ENCODE results near the gene CFDP1. TPM values are rescaled to one million over a fixed set of nuclear protein-coding genes. Genes with fewer than 3 reads are reported as not detected.
A peak's percentile ranks its signal among the peaks of the same experiment; 100 is the strongest.

CFDP1 gene
- total and polyA plus RNA-seq, 2 of the 13 experiments (the other 11 are each of a cell fraction or from before 2014, with no cell fraction given), result 78.6 to 153 TPM

- TF ChIP-seq CERS6 (CRISPR knock-in tag; IDR thresholded peaks at IDR 0.05) (no peak), MIXL1 (CRISPR knock-in tag; IDR thresholded peaks at IDR 0.05) (peak; percentile 30; the same call in 1 of the 2 replicates), TP53 (CRISPR knock-in tag; conservative IDR thresholded peaks at IDR 0.05) (no peak), DMAP1 (CRISPR knock-in tag; IDR thresholded peaks at IDR 0.05) (no peak), HDAC2 (CRISPR knock-in tag; IDR thresholded peaks at IDR 0.05) (no peak), ZNF670 (CRISPR knock-in tag; IDR thresholded peaks at IDR 0.05; ENCODE audit: borderline replicate concordance) (no peak), HCFC1 (IDR thresholded peaks at IDR 0.05; ENCODE audit: low read depth, low read length) (no peak), KDM2A (CRISPR knock-in tag; IDR thresholded peaks at IDR 0.05; ENCODE audit: borderline replicate concordance, low read depth) (no peak), ZBTB44 (CRISPR knock-in tag; IDR thresholded peaks at IDR 0.05) (no peak), ZNF143 (CRISPR knock-in tag; IDR thresholded peaks at IDR 0.05) (peak; percentile 15; the same call in 1 of the 2 replicates), SP2 (CRISPR knock-in tag; IDR thresholded peaks at IDR 0.05) (no peak), SMARCE1 (IDR thresholded peaks at IDR 0.05; ENCODE audit: borderline replicate concordance) (no peak), DDIT3 (CRISPR knock-in tag; IDR thresholded peaks at IDR 0.05) (no peak), ZNF441 (CRISPR knock-in tag; IDR thresholded peaks at IDR 0.05; ENCODE audit: borderline replicate concordance) (no peak), ZNF839 (CRISPR knock-in tag; IDR thresholded peaks at IDR 0.05; ENCODE audit: borderline replicate concordance) (no peak), PAWR (CRISPR knock-in tag; IDR thresholded peaks at IDR 0.05; ENCODE audit: borderline replicate concordance) (no peak), FOXJ3 (CRISPR knock-in tag; IDR thresholded peaks at IDR 0.05; ENCODE audit: borderline replicate concordance) (no peak), SRY (CRISPR knock-in tag; IDR thresholded peaks at IDR 0.05) (0 out of 2 replicates have a peak, but pooled peaks have one; percentile 32), ZNF557 (CRISPR knock-in tag; IDR thresholded peaks at IDR 0.05) (no peak), SRSF1 (optimal IDR thresholded peaks at IDR 0.05; ENCODE audit: low read depth, low read length) (no peak), FOXA3 (CRISPR knock-in tag; IDR thresholded peaks at IDR 0.05) (peak; percentile 18; the same call in 1 of the 2 replicates), HOXA3 (CRISPR knock-in tag; IDR thresholded peaks at IDR 0.05) (peak; percentile 41; the same call in 1 of the 2 replicates), RXRB (CRISPR knock-in tag; IDR thresholded peaks at IDR 0.05; ENCODE audit: borderline replicate concordance) (peak; percentile 42; the same call in 1 of the 2 replicates), ZNF468 (CRISPR knock-in tag; IDR thresholded peaks at IDR 0.05) (no peak), RFX3 (CRISPR knock-in tag; IDR thresholded peaks at IDR 0.05) (no peak)
- TF ChIP-seq, protein P1, sequence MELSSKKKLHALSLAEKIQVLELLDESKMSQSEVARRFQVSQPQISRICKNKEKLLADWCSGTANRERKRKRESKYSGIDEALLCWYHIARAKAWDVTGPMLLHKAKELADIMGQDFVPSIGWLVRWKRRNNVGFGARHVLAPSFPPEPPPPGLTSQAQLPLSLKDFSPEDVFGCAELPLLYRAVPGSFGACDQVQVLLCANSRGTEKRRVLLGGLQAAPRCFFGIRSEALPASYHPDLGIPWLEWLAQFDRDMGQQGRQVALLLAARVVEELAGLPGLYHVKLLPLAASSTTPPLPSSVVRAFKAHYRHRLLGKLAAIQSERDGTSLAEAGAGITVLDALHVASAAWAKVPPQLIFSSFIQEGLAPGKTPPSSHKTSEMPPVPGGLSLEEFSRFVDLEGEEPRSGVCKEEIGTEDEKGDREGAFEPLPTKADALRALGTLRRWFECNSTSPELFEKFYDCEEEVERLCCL (CRISPR knock-in tag; IDR thresholded peaks at IDR 0.05; ENCODE audit: borderline replicate concordance), result no peak
Observed at GRCh38 chr16:75420987-75421819, 12.1 kb downstream of the CFDP1 start (continued).

Measured in HepG2 (cell line).